Measurements from ENCODE around the gene SLC9C1.

GRCh38 chr3:112109322-112109721 lies 184.7 kb downstream of the SLC9C1 start:
- TF ChIP-seq GATA3 (IDR thresholded peaks at IDR 0.05; ENCODE audit: low read depth, low read length) (no peak), GATA2 (IDR thresholded peaks at IDR 0.05; ENCODE audit: low read depth, low read length) (no peak)

Measured in SH-SY5Y (cell line).